Esophagus squamous epithelium (tissue), 4 donors: ENCODE measurements around the gene FBXW11.

ENCODE experiments used
- CTCF ChIP-seq, 6 experiments: fragments of 450-650 bp in 4 of 6; fragments of 200-600 bp in 2 of 6; sonication (generic) in 2 of 6; IDR thresholded peaks; one replicate each; pipeline ENCODE4 v1.5.1; 2016 to 2019; ENCODE audit warnings: antibody characterized with exemption in 6 of 6, mild to moderate bottlenecking in 4 of 6, moderate library complexity in 4 of 6
- POLR2A ChIP-seq, 4 donors: fragments of 450-650 bp; IDR thresholded peaks; one replicate each; pipeline ENCODE4 v1.6.1; 2017; ENCODE audit warnings: antibody characterized with exemption in 4 of 4, mild to moderate bottlenecking in 4 of 4, moderate library complexity in 3 of 4

GRCh38 chr5:171975877-171976667 lies 30.4 kb downstream of the FBXW11 start:
- TF ChIP-seq CTCF (IDR thresholded peaks at IDR 0.05), result no peak
- TF ChIP-seq POLR2A (IDR thresholded peaks at IDR 0.05), result no peak
